ENCODE measurements around the gene EPHX1. TPM values are rescaled to one million over a fixed set of nuclear protein-coding genes. Genes with fewer than 3 reads are reported as not detected.

Gene EPHX1
- total and polyA plus RNA-seq, 2 of the 8 experiments (the other 6 are each of a cell fraction or from before 2014, with no cell fraction given) = 45.3 to 79.1 TPM

DNA sequence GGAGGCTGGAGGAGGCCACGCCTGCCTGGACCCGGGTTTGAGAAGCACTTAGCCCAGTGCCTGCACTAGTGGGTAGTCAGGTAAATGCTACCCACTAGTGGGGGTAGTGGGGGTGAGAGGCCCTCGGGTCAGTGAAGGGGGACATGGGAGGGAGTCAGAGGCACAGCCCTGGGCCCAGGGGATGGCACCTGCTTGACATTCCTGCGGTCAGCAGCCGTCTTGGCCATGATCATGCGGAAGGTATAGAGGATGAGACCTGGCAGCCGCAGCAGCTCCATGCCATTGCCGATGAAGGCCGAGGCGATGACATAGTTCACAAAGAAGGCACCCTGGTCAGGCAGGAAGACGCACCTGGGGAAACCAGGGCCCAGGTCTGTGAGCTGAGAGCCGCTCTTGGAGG is 43.5 kb downstream of the EPHX1 start:
- Histone ChIP-seq H3K23me2 (ENCODE audit: low read depth, low read length) (no peaks in the 10 kb centered on the region), H3K18ac (ENCODE audit: extremely low read depth, low read length) (no peak overlapping the region), H3K4me1 (replicated peaks in 1 of 4; ENCODE audit: control insufficient read depth in 3 of 4, insufficient read depth in 4 of 4, low read length in 3 of 4) (no peaks in the 10 kb centered on the region; a peak in 2 of 7 replicates), H4K8ac (ENCODE audit: extremely low read depth, insufficient read depth, low read length) (no peak overlapping the region), H3K4ac (replicated peaks; ENCODE audit: insufficient read length, low read depth, low read length) (no peak overlapping the region), H2BK15ac (ENCODE audit: low read length) (no peak overlapping the region), H4K91ac (replicated peaks; ENCODE audit: insufficient read length, low read length) (no peak overlapping the region), H3K9me3 (ENCODE audit: insufficient read depth in 2 of 2, low read depth in 1 of 2, low read length in 1 of 2) (peaks cover 2 to 10% of the 10 kb centered on the region in 2 experiments; a peak in 3 of 4 replicates), H3K27ac (ENCODE audit: low read depth, low read length) (no peak overlapping the region), H3K79me1 (ENCODE audit: low read depth, low read length) (no peaks in the 10 kb centered on the region; the same call in 1 of the 2 replicates), H3K9ac (replicated peaks in 1 of 4; ENCODE audit: extremely low read depth in 1 of 4, low read depth in 3 of 4, low read length in 3 of 4) (no peak overlapping the region), H4K20me1 (replicated peaks in 1 of 2; ENCODE audit: control insufficient read depth in 1 of 2, insufficient read depth in 2 of 2, low read length in 2 of 2) (peaks cover 0 to 2% of the 10 kb centered on the region in 2 experiments), H2BK12ac (ENCODE audit: low read depth, low read length) (no peak overlapping the region), H3K36me3 (ENCODE audit: control insufficient read depth in 2 of 4, insufficient read depth in 4 of 4, low read length in 3 of 4) (peaks cover 3 to 19% (median 6%) of the 10 kb centered on the region in 4 experiments; a peak in 6 of 8 replicates), H2AFZ (ENCODE audit: low read length) (no peak overlapping the region), H3K23ac (ENCODE audit: insufficient read length) (no peak overlapping the region), H2BK20ac (ENCODE audit: low read length) (no peak overlapping the region), H2AK5ac (ENCODE audit: low read depth, low read length) (no peak overlapping the region), H3K4me2 (ENCODE audit: insufficient read depth in 1 of 2, low read depth in 2 of 2, low read length in 2 of 2) (no peak overlapping the region), H3K14ac (ENCODE audit: insufficient read length) (no peak overlapping the region), H4K5ac (ENCODE audit: insufficient read length, low read depth, low read length) (no peak overlapping the region), H3K4me3 (ENCODE audit: extremely low read depth in 1 of 4, insufficient read depth in 2 of 4, low read depth in 3 of 4, low read length in 4 of 4) (no peak overlapping the region), H3K27me3 (replicated peaks in 1 of 4; ENCODE audit: control insufficient read depth in 3 of 4, extremely low read depth in 1 of 4, insufficient read depth in 3 of 4, low read length in 3 of 4) (no peaks in the 10 kb centered on the region), H3K79me2 (ENCODE audit: control insufficient read depth in 1 of 2, insufficient read depth in 2 of 2, low read length in 2 of 2) (no peaks in the 10 kb centered on the region), H3K56ac (replicated peaks; ENCODE audit: insufficient read length, low read depth, low read length) (no peak overlapping the region), H2BK120ac (replicated peaks; ENCODE audit: low read depth, low read length) (no peak overlapping the region), H2BK5ac (ENCODE audit: low read depth, low read length) (no peak overlapping the region)
- POLR2A ChIA-PET (ENCODE audit: partially characterized antibody) = interaction anchor here (0.8 to 1.7 kb wide), 7 partner anchors 8 to 71 kb away, joined by 3 to 7 read pairs (median 4); no protein-coding TSS in a partner anchor
- DNase-seq (ENCODE audit: low read depth in 1 of 2, low spot score in 2 of 2) (no peak), FAIRE-seq (no peak)
- CTCF ChIA-PET (ENCODE audit: partially characterized antibody) = interaction anchor here (0.9 to 1.6 kb wide), 7 partner anchors 13 to 379 kb away, joined by 4 to 8 read pairs (median 5); partner anchors contain the start of gene TMEM63A
- 92% methylated on average over 12 of the region's 12 CpGs; no CpG with 5 or more reads in 1 of the 2 experiments for WGBS, 2 experiments (ENCODE audit: extremely low coverage in 1 of 2, insufficient coverage in 1 of 2, insufficient read length in 1 of 2, insufficient replicate concordance in 2 of 2, low coverage in 1 of 2, low lambda C conversion rate in 2 of 2, missing lambda C conversion rate in 1 of 2)
- TF ChIP-seq SIX5 (IDR thresholded peaks at IDR 0.05; ENCODE audit: low read depth, low read length) (no peak), EGR1 (IDR thresholded peaks at IDR 0.05; ENCODE audit: borderline replicate concordance, low read depth, low read length) (no peak), JUND (IDR thresholded peaks at IDR 0.05; ENCODE audit: low read length) (no peak), SP1 (IDR thresholded peaks at IDR 0.05; ENCODE audit: low read depth, low read length) (no peak), RXRA (IDR thresholded peaks at IDR 0.05; ENCODE audit: insufficient read depth, low read depth, low read length) (no peak), CHD2 (IDR thresholded peaks at IDR 0.05; ENCODE audit: low read length) (no peak), GTF2F1 (IDR thresholded peaks at IDR 0.05; ENCODE audit: borderline replicate concordance, low read depth, low read length) (no peak), YY1 (IDR thresholded peaks at IDR 0.05; ENCODE audit: low read depth, low read length) (no peak), NANOG (IDR thresholded peaks at IDR 0.05; ENCODE audit: insufficient read depth, low read depth, low read length, poor library complexity, severe bottlenecking) (no peak)
